Measurements from ENCODE around the gene P2RY11.

P2RY11 gene

GRCh38 chr19:10107817-10108367 lies 3.6 kb upstream of the P2RY11 start:
- H3K9ac ChIP-seq (ENCODE audit: low read depth, low read length) = no peak overlapping the region
- H3K4me3 ChIP-seq (ENCODE audit: low read length) = no peak overlapping the region
- H3K4me1 ChIP-seq (ENCODE audit: insufficient read depth, low read length) = peaks cover 5% of the 10 kb centered on the region
- H3K27ac ChIP-seq (ENCODE audit: low read depth, low read length) = no peak overlapping the region
- peaks cover 46% of the 10 kb centered on the region for H3K36me3 ChIP-seq (ENCODE audit: insufficient read depth, low read length)
- H3K9me3 ChIP-seq (ENCODE audit: insufficient read depth, low read depth, low read length) = no peaks in the 10 kb centered on the region
- H3K27me3 ChIP-seq (ENCODE audit: insufficient read depth, low read length) = no peaks in the 10 kb centered on the region
- 96% methylated on average over 14 of the region's 14 CpGs for WGBS

GRCh38 chr19:10109528-10109927 lies 2.0 kb upstream of the P2RY11 start:
- Histone ChIP-seq H3K27me3 (ENCODE audit: insufficient read depth, low read length) (no peaks in the 10 kb centered on the region), H3K36me3 (ENCODE audit: insufficient read depth, low read length) (peaks cover 47% of the 10 kb centered on the region), H3K27ac (ENCODE audit: low read depth, low read length) (no peak overlapping the region), H3K4me1 (ENCODE audit: insufficient read depth, low read length) (peaks cover 5% of the 10 kb centered on the region), H3K9ac (ENCODE audit: low read depth, low read length) (no peak overlapping the region), H3K9me3 (ENCODE audit: insufficient read depth, low read depth, low read length) (no peaks in the 10 kb centered on the region), H3K4me3 (ENCODE audit: low read length) (no peak overlapping the region)
- 96% methylated on average over 14 of the region's 14 CpGs for WGBS

- peaks cover 5% of the 10 kb centered on the region for H3K4me1 ChIP-seq (ENCODE audit: insufficient read depth, low read length)
- H3K4me3 ChIP-seq (ENCODE audit: low read length) = no peak overlapping the region
- H3K27me3 ChIP-seq (ENCODE audit: insufficient read depth, low read length) = no peaks in the 10 kb centered on the region
- H3K36me3 ChIP-seq (ENCODE audit: insufficient read depth, low read length) = peaks cover 52% of the 10 kb centered on the region
- H3K9me3 ChIP-seq (ENCODE audit: insufficient read depth, low read depth, low read length) = no peaks in the 10 kb centered on the region
- 97% methylated on average over 44 of the region's 44 CpGs for WGBS
- H3K9ac ChIP-seq (ENCODE audit: low read depth, low read length) = no peak overlapping the region
- no peak overlapping the region for H3K27ac ChIP-seq (ENCODE audit: low read depth, low read length)
Observed at GRCh38 chr19:10110076-10110971, 1.2 kb upstream of the P2RY11 start.

- peaks cover 58% of the 10 kb centered on the region for H3K36me3 ChIP-seq (ENCODE audit: insufficient read depth, low read length)
- WGBS = 96% methylated on average over 19 of the region's 19 CpGs
- H3K9ac ChIP-seq (ENCODE audit: low read depth, low read length) = no peak overlapping the region
- no peak overlapping the region for H3K27ac ChIP-seq (ENCODE audit: low read depth, low read length)
- H3K4me3 ChIP-seq (ENCODE audit: low read length) = no peak overlapping the region
- H3K9me3 ChIP-seq (ENCODE audit: insufficient read depth, low read depth, low read length) = no peaks in the 10 kb centered on the region
- no peaks in the 10 kb centered on the region for H3K27me3 ChIP-seq (ENCODE audit: insufficient read depth, low read length)
- peaks cover 5% of the 10 kb centered on the region for H3K4me1 ChIP-seq (ENCODE audit: insufficient read depth, low read length)
Observed at GRCh38 chr19:10110972-10111317, 548 bp upstream of the P2RY11 start.

GRCh38 chr19:10112037-10112761 lies 706 bp downstream of the P2RY11 start:
- no peak overlapping the region for H3K4me3 ChIP-seq (ENCODE audit: low read length)
- no peaks in the 10 kb centered on the region for H3K27me3 ChIP-seq (ENCODE audit: insufficient read depth, low read length)
- no peak overlapping the region for H3K9ac ChIP-seq (ENCODE audit: low read depth, low read length)
- H3K27ac ChIP-seq (ENCODE audit: low read depth, low read length) = no peak overlapping the region
- peaks cover 2% of the 10 kb centered on the region for H3K4me1 ChIP-seq (ENCODE audit: insufficient read depth, low read length)
- H3K36me3 ChIP-seq (ENCODE audit: insufficient read depth, low read length) = peaks cover 69% of the 10 kb centered on the region
- 87% methylated on average over 23 of the region's 23 CpGs for WGBS
- H3K9me3 ChIP-seq (ENCODE audit: insufficient read depth, low read depth, low read length) = no peaks in the 10 kb centered on the region

GRCh38 chr19:10112895-10113591 lies 1.6 kb downstream of the P2RY11 start:
- 43% methylated on average over 25 of the region's 25 CpGs for WGBS
- H3K4me3 ChIP-seq (ENCODE audit: low read length) = no peak overlapping the region
- H3K27me3 ChIP-seq (ENCODE audit: insufficient read depth, low read length) = no peaks in the 10 kb centered on the region
- no peak overlapping the region for H3K9ac ChIP-seq (ENCODE audit: low read depth, low read length)
- no peaks in the 10 kb centered on the region for H3K9me3 ChIP-seq (ENCODE audit: insufficient read depth, low read depth, low read length)
- H3K4me1 ChIP-seq (ENCODE audit: insufficient read depth, low read length) = no peaks in the 10 kb centered on the region
- H3K36me3 ChIP-seq (ENCODE audit: insufficient read depth, low read length) = peaks cover 69% of the 10 kb centered on the region
- H3K27ac ChIP-seq (ENCODE audit: low read depth, low read length) = peak overlapping the region; percentile 19; the same call in 1 of the 2 replicates

- 87% methylated on average over 19 of the region's 19 CpGs for whole genome bisulfite sequencing
- H3K9ac ChIP-seq (ENCODE audit: low read depth, low read length) = no peak overlapping the region
- no peaks in the 10 kb centered on the region for H3K27me3 ChIP-seq (ENCODE audit: insufficient read depth, low read length)
- peak overlapping the region; percentile 19; the same call in 1 of the 2 replicates for H3K27ac ChIP-seq (ENCODE audit: low read depth, low read length)
- H3K36me3 ChIP-seq (ENCODE audit: insufficient read depth, low read length) = peaks cover 68% of the 10 kb centered on the region
- no peaks in the 10 kb centered on the region for H3K9me3 ChIP-seq (ENCODE audit: insufficient read depth, low read depth, low read length)
- H3K4me1 ChIP-seq (ENCODE audit: insufficient read depth, low read length) = no peaks in the 10 kb centered on the region
- no peak overlapping the region for H3K4me3 ChIP-seq (ENCODE audit: low read length)
Observed at GRCh38 chr19:10113592-10113963, 2.1 kb downstream of the P2RY11 start.

GRCh38 chr19:10113964-10114650 lies 2.6 kb downstream of the P2RY11 start:
- 93% methylated on average over 43 of the region's 43 CpGs for WGBS
- Histone ChIP-seq H3K9me3 (ENCODE audit: insufficient read depth, low read depth, low read length) (no peaks in the 10 kb centered on the region), H3K36me3 (ENCODE audit: insufficient read depth, low read length) (peaks cover 63% of the 10 kb centered on the region), H3K4me3 (ENCODE audit: low read length) (no peak overlapping the region), H3K4me1 (ENCODE audit: insufficient read depth, low read length) (no peaks in the 10 kb centered on the region), H3K9ac (ENCODE audit: low read depth, low read length) (no peak overlapping the region), H3K27me3 (ENCODE audit: insufficient read depth, low read length) (no peaks in the 10 kb centered on the region), H3K27ac (ENCODE audit: low read depth, low read length) (no peak overlapping the region; the same call in 1 of the 2 replicates)

- H3K9me3 ChIP-seq (ENCODE audit: insufficient read depth, low read depth, low read length) = no peaks in the 10 kb centered on the region
- H3K27me3 ChIP-seq (ENCODE audit: insufficient read depth, low read length) = no peaks in the 10 kb centered on the region
- WGBS = 89% methylated on average over 26 of the region's 26 CpGs
- H3K4me1 ChIP-seq (ENCODE audit: insufficient read depth, low read length) = no peaks in the 10 kb centered on the region
- H3K4me3 ChIP-seq (ENCODE audit: low read length) = no peak overlapping the region
- H3K36me3 ChIP-seq (ENCODE audit: insufficient read depth, low read length) = peaks cover 56% of the 10 kb centered on the region
- no peak overlapping the region for H3K27ac ChIP-seq (ENCODE audit: low read depth, low read length)
- H3K9ac ChIP-seq (ENCODE audit: low read depth, low read length) = no peak overlapping the region
Observed at GRCh38 chr19:10114651-10115391, 3.3 kb downstream of the P2RY11 start.

GRCh38 chr19:10115392-10116084 lies 4.0 kb downstream of the P2RY11 start:
- H3K4me1 ChIP-seq (ENCODE audit: insufficient read depth, low read length) = no peaks in the 10 kb centered on the region
- WGBS = 96% methylated on average over 45 of the region's 45 CpGs
- no peaks in the 10 kb centered on the region for H3K9me3 ChIP-seq (ENCODE audit: insufficient read depth, low read depth, low read length)
- peaks cover 48% of the 10 kb centered on the region for H3K36me3 ChIP-seq (ENCODE audit: insufficient read depth, low read length)
- H3K27me3 ChIP-seq (ENCODE audit: insufficient read depth, low read length) = no peaks in the 10 kb centered on the region
- H3K4me3 ChIP-seq (ENCODE audit: low read length) = no peak overlapping the region
- H3K27ac ChIP-seq (ENCODE audit: low read depth, low read length) = no peak overlapping the region
- no peak overlapping the region for H3K9ac ChIP-seq (ENCODE audit: low read depth, low read length)
